NCI-H1417 treated with DMSO at 0.1 percent for 48 hours (cell line): Measurements from ENCODE around the gene SRMS.
"Not testable (repeated sequence)": the region's sequence is repeated elsewhere in the genome, so short reads cannot be mapped to it uniquely, and the experiment has no call there.

Source experiments
- DNase-seq: peaks from one replicate; lab custom pipeline; 2025; lab: John Stamatoyannopoulos, UW

The SRMS gene

GRCh38 chr20:63578224-63579016 lies 30.9 kb upstream of the SRMS start:
- no peak for DNase-seq

GRCh38 chr20:63577317-63577894 lies 29.9 kb upstream of the SRMS start:
- DNase-seq: no peak

GRCh38 chr20:63576311-63576710 lies 28.8 kb upstream of the SRMS start:
- DNase-seq: no peak

- DNase-seq: no peak
These were observed 27.5 kb upstream of the SRMS start for GRCh38 chr20:63574829-63575743.

GRCh38 chr20:63574156-63574828 lies 26.7 kb upstream of the SRMS start, which contains the start of gene HELZ2:
Gene HELZ2 (minus strand): TSS chr20:63574239. CDS start chr20:63572385, 1,854 bp downstream.
- no peak for DNase-seq

GRCh38 chr20:63573647-63574131 lies 26.1 kb upstream of the SRMS start:
- no peak for DNase-seq

GRCh38 chr20:63572788-63573646 lies 25.5 kb upstream of the SRMS start:
- no peak for DNase-seq

- DNase-seq: no peak
These were observed 24.7 kb upstream of the SRMS start for GRCh38 chr20:63572071-63572787.

- not testable (repeated sequence) for DNase-seq
These were observed 23.5 kb upstream of the SRMS start for GRCh38 chr20:63571087-63571478.

GRCh38 chr20:63570281-63571086 lies 22.9 kb upstream of the SRMS start:
- no peak for DNase-seq

GRCh38 chr20:63568986-63569949 lies 21.7 kb upstream of the SRMS start:
- no peak for DNase-seq

- no peak for DNase-seq
These were observed 20.8 kb upstream of the SRMS start for GRCh38 chr20:63568170-63568981.

GRCh38 chr20:63567386-63568169 lies 20.0 kb upstream of the SRMS start:
- DNase-seq: no peak

- no peak for DNase-seq
These were observed 19.5 kb upstream of the SRMS start for GRCh38 chr20:63567136-63567385.

GRCh38 chr20:63566395-63567135 lies 19.0 kb upstream of the SRMS start:
- DNase-seq: no peak

GRCh38 chr20:63565699-63566335 lies 18.3 kb upstream of the SRMS start:
- no peak for DNase-seq
